ENCODE measurements around the gene NOCT. TPM values are rescaled to one million over a fixed set of nuclear protein-coding genes. Genes with fewer than 3 reads are reported as not detected.
"Not testable (repeated sequence)": the region's sequence is repeated elsewhere in the genome, so short reads cannot be mapped to it uniquely, and the experiment has no call there.

NOCT gene
- total RNA-seq, 1 experiment from 2014 or later = 14.4 TPM

GRCh38 chr4:139044291-139044690 is 28.7 kb downstream of the NOCT start:
- no peak for DNase-seq (ENCODE audit: low read depth)

GRCh38 chr4:139048026-139048425 is 32.4 kb downstream of the NOCT start:
- no peak for DNase-seq (ENCODE audit: low read depth)

GRCh38 chr4:139050446-139050845 is 34.9 kb downstream of the NOCT start:
- DNase-seq (ENCODE audit: low read depth) = peak; percentile 74

GRCh38 chr4:139053909-139054308 is 38.3 kb downstream of the NOCT start:
- no peak for DNase-seq (ENCODE audit: low read depth)

- peak; percentile 29 for DNase-seq (ENCODE audit: low read depth)
These were observed 39.4 kb downstream of the NOCT start for GRCh38 chr4:139054791-139055505.

- DNase-seq (ENCODE audit: low read depth) = not testable (repeated sequence)
These were observed 43.4 kb downstream of the NOCT start for GRCh38 chr4:139059026-139059425.

- DNase-seq (ENCODE audit: low read depth) = no peak
These were observed 45.0 kb downstream of the NOCT start for GRCh38 chr4:139060591-139060990.

- peak; percentile 65 for DNase-seq (ENCODE audit: low read depth)
These were observed 60.6 kb downstream of the NOCT start for GRCh38 chr4:139076016-139076744.

- peak; percentile 54 for DNase-seq (ENCODE audit: low read depth)
These were observed 62.2 kb downstream of the NOCT start for GRCh38 chr4:139077567-139078355.

GRCh38 chr4:139078926-139079325 is 63.3 kb downstream of the NOCT start:
- no peak for DNase-seq (ENCODE audit: low read depth)

GRCh38 chr4:139082750-139083606 is 67.4 kb downstream of the NOCT start:
- DNase-seq (ENCODE audit: low read depth) = peak; percentile 98

GRCh38 chr4:139083607-139083955 is 68.0 kb downstream of the NOCT start:
- DNase-seq (ENCODE audit: low read depth) = peak; percentile 67

GRCh38 chr4:139083956-139084803 is 68.6 kb downstream of the NOCT start:
- peak; percentile 91 for DNase-seq (ENCODE audit: low read depth)

- DNase-seq (ENCODE audit: low read depth) = no peak
These were observed 69.2 kb downstream of the NOCT start for GRCh38 chr4:139084804-139085093.

- DNase-seq (ENCODE audit: low read depth) = peak; percentile 21
These were observed 69.6 kb downstream of the NOCT start for GRCh38 chr4:139085141-139085540.

- DNase-seq (ENCODE audit: low read depth) = no peak
These were observed 76.7 kb downstream of the NOCT start for GRCh38 chr4:139092271-139092670.
